Right renal pelvis (tissue), 4 donors: ENCODE results near the gene IFNL4. TPM values are rescaled to one million over a fixed set of nuclear protein-coding genes. Genes with fewer than 3 reads are reported as not detected.
"Not testable (repeated sequence)": the region's sequence is repeated elsewhere in the genome, so short reads cannot be mapped to it uniquely, and the experiment has no call there.

Experiments used
- DNase-seq, 4 donors: peaks; one replicate each; pipeline ENCODE4 v3.0.0-alpha.2; 2013; ENCODE audit warnings: low read depth in 4 of 4, low spot score in 3 of 4, missing footprints in 1 of 4
- polyA plus RNA-seq, 4 donors: library from polyadenylated mRNA; unstranded; fragments of 120-200 nt; gene quantifications; one replicate each; pipeline ENCODE4 v1.2.1, GENCODE V29; 2013; ENCODE audit not compliant: insufficient read length in 4 of 4

IFNL4 gene
- polyA plus RNA-seq = under 1 TPM in 2 of 4 donors, not detected in 2; 0.14 to 0.17 TPM

DNA sequence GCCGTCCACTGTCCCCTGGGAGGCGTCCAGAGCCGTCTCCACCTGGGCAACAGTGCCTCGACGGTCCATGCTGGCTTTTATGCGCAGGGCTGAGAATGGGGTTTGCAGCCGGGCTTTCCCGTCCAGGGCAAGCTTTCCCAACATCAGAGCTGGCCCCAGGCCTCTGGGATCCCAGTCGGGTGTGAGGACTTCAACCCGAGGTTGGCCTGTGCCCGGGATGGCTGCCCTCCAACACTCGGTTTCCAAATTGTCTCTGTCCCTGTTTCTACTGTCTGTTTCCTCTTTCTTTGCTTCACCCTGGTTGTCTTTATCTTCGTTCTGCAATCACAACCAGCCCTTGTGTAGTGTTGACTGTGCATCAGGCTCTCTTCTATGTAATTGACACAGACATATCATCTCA, at the start of gene IFNL4:
Gene IFNL4 (minus strand): TSS at position 51 of the 400 bp plus-strand sequence.
- no peak for DNase-seq

DNA sequence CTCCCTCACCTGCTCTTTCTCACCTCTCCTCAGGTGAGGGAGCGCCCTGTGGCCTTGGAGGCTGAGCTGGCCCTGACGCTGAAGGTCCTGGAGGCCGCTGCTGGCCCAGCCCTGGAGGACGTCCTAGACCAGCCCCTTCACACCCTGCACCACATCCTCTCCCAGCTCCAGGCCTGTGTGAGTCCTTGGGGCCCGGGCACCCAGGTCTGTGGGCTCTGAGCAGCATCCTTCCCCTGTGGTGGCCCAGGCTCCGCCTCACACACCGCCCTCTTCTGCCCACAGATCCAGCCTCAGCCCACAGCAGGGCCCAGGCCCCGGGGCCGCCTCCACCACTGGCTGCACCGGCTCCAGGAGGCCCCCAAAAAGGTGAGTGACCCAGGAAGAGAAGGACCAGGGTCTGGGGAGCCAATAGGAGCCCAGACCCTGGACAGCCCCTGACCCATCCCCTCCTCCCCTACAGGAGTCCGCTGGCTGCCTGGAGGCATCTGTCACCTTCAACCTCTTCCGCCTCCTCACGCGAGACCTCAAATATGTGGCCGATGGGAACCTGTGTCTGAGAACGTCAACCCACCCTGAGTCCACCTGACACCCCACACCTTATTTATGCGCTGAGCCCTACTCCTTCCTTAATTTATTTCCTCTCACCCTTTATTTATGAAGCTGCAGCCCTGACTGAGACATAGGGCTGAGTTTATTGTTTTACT, 49.4 kb upstream of the IFNL4 start:
- no peak for DNase-seq

DNA sequence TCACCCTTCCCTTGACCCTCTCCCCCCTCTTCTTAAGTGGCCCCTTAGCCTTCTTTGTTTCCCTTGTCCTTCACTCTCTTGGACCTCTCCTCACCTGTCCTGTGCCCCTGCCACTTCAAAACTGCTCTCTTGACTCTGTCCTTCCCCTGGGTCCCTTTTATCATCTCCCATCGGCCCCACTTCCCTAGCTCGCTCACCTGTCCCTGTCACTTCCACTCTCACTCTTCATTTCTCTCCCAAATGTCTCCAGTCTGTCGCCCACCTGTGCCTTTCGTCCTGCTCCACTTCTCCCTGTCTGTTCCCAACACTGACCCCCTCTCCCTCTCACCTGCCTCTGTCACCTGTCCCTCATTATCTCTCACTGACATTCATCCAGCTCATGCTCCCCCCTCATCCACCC, 48.2 kb upstream of the IFNL4 start:
- no peak for DNase-seq

DNA sequence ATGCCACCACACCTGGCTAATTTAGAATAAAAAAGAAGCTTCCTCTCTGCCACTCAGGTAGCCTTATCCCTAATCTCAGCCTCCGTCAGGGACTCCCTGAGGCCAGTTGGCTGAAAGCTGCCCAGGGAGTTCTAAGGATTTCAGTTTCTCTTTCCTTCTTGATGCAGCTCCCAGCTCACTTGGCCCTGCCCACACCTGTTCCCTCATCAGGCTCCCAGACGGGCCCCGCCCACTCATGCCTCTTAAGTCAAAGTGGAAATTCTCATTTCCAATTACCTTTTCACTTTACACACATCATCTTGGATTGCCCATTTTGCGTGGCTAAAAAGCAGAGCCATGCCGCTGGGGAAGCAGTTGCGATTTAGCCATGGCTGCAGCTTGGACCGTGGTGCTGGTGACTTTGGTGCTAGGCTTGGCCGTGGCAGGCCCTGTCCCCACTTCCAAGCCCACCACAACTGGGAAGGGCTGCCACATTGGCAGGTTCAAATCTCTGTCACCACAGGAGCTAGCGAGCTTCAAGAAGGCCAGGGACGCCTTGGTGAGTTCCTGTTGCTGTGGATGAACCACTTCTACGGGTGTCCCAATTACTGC, 47.5 kb upstream of the IFNL4 start, which contains the start of gene IFNL1:
Gene IFNL1 (plus strand): TSS at position 353 of the 591 bp plus-strand sequence. CDS start 15 bp downstream, at position 368.
- DNase-seq = no peak

DNA sequence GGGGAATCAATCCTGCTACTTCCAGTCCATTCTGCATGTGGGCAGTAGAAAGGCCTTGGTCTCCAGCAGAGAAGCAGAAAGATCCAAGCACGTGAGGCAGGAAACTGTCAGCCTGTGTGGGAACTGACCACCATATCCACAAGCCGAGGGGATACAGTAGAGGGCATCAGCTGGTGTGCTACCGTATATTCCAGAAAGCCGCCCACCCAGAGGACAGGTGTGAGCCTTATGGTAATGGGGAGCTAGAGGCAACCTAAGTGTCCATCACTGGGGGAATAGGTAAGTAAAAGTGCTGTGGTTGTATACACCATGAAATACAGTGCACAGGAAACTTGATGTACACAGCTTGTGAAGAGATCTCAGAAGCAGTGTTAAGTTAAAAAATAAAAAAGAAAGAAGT, 44.7 kb upstream of the IFNL4 start:
- no peak for DNase-seq

DNA sequence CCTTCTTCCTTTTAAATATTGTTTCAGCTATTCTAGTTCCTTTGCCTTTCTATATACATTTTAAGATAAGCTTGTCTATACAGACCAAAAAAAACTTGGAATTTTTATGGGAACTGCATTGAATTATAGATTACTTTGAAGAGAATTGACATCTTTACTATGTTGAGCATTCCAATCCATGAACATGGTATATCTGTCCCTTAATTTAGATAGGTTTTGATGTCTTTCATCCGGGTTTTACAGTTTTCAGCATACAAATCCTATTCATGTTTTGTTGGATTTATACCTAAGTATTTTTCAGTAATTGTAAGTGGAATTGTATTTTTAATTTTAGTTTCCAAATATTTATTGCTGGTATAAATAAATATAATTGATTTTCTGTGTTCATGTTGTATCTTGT, 35.4 kb upstream of the IFNL4 start:
- no peak for DNase-seq

DNA sequence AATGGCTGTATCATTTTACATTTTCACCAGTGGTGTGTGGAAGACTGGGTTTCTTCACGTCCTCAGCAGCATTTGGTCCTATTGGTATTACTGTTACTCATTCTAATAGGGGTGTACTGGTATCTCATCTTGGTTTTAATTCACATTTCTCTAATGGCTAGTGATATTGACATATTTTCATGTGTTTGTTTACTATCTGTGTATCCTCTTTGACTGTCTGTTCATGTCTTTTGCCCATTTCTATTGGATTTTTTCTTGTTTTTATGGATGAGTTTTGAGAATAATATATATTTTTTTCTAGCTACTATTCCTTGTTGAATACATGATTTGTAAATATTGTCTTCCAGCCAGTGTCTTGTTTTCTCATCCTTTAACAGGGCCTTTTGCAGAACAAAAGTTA, 33.4 kb upstream of the IFNL4 start:
- no peak for DNase-seq

DNA sequence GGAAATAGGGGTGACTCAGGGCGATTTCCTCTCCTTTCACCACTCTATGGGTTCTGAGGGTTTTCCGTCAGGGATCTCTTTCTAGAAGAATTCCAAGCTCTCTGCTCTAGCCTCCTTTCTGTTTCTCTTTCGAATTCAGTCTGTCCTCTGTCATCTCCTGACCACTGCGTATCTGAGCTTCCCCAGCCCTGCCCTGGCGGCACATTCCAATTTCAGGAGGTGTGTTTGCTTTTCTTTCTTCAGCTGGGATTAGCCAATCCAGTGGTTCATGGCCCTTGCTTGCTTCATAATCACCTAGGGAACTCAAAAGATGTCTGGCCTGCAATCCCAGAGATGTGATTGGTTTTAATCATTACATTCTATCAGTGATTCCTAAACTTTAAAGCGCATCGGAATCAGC, 28.9 kb upstream of the IFNL4 start:
- no peak for DNase-seq

DNA sequence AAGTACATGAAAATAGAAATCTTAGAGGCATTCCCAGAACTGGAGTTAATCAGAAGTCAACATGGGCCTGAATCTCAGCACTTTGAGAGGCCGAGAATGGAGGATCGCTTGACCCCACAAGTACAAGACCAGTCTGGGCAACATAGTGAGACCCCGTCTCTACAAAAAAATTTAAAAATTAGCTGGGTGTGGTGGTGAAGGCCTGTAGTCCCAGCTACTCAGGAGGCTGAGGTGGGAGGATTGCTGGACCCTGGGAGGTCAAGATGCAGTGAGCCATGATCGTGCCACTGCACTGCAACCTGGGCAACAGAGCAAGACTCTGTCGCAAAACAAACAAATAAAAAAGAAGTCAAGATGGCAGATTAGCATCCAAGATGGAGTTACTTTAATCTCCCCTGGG, 28.1 kb upstream of the IFNL4 start:
- DNase-seq = no peak

DNA sequence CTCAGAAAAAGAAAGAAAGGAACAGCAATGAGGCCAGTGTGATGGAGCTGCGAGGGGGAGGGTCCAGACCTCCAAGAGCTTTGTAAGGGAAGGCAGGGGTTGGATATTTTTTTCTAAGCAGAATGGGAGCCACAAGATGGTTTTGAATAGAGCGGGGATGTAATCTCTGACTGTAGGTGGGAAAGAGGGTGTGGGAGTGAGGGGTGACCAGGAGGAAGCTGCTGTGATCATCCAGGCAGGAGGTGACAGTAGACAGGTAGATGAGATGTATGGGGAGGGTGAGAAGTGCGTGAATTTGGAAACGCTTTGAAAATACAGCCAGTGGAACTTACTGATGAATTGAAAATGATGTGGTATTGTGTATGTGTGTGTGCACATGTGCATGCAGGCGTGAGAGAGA, 26.9 kb upstream of the IFNL4 start:
- no peak for DNase-seq

DNA sequence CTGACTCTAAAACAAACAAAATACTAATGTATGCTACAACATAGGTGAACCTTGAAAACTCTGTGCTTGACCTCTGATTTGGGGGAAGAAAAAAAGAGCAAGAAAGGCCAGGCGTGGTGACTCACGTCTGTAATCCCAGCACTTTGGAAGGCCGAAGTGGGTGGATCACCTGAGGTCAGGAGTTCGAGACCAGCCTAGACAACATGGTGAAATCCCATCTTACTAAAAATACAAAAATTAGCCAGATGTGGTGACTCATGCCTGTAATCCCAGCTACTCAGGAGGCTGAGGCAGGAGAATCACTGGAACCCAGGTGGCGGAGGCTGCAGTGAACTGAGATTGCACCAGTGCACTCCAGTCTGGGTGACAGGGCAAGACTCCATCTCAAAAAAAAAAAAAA, 25.2 kb upstream of the IFNL4 start:
- not testable (repeated sequence) for DNase-seq

DNA sequence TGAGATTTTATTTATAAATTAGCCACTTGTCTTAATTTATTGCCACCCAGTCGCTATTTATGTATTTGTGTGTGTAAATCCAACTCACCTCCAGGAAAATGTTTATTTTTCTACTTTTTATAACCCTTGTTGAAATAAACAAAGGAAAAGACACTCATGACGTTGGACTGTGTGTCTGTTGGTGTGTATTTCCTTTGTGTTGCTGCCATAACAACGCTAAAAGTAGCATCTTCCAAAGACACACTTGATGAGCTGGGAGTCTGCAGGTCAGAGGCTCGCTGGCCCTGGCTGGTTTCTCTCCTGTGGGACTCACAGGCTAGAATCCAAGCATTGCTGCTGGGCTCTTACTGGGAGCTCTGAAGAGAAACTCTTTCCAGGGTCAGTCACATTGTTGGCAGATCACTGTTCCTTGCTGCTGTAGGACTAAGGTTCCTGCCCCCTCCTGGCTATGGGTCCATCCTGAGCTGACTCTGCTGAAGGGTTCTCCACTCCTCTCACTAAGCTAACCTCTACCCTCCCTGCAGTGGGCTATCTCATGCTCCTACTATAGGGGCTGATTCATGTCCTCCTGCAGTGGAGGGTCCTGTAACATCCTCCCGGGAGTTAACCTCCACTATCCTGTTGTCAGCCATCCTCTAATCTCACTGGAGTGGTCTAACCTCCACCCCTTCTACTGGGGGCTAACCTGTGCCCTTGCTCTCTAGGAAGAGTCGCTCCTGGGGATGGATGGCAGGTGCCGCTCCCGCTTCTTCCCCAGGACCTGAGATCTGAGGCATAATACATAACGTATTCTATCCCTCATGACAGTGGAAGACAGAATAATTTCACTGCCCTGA, 21.6 kb upstream of the IFNL4 start:
- no peak for DNase-seq

DNA sequence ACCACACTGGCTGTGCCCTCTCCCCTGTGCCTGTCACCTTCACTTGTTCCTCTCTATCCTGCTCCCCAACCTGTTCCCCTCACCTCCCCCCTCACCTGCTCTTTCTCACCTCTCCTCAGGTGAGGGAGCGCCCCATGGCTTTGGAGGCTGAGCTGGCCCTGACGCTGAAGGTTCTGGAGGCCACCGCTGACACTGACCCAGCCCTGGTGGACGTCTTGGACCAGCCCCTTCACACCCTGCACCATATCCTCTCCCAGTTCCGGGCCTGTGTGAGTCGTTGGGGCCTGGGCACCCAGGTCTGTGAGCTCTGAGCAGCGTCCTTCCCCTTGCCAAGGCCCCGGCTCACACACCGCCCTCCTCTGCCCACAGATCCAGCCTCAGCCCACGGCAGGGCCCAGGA, 20.7 kb upstream of the IFNL4 start:
- DNase-seq = not testable (repeated sequence)

DNA sequence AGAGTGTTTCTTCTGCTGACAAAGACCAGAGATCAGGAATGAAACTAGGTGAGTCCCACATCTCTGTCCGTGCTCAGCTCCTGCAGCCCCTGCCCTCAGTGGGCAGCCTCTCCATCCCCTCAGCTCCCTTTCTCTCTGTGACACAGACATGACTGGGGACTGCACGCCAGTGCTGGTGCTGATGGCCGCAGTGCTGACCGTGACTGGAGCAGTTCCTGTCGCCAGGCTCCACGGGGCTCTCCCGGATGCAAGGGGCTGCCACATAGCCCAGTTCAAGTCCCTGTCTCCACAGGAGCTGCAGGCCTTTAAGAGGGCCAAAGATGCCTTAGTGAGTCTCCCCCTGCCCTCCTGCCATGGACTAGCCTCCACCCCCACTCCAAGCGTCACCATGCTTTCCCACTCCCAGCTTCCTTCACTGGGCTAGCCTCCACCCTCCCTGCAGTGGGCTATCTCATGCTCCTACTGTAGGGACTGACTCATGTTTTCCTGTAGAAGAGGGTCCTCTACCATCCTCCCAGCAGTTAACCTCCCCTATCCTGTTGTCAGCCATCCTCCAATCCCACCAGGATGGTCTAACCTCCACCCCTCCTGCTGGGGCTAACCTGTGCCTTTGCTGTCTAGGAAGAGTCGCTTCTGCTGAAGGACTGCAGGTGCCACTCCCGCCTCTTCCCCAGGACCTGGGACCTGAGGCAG, 20.0 kb upstream of the IFNL4 start:
- DNase-seq = not testable (repeated sequence)

DNA sequence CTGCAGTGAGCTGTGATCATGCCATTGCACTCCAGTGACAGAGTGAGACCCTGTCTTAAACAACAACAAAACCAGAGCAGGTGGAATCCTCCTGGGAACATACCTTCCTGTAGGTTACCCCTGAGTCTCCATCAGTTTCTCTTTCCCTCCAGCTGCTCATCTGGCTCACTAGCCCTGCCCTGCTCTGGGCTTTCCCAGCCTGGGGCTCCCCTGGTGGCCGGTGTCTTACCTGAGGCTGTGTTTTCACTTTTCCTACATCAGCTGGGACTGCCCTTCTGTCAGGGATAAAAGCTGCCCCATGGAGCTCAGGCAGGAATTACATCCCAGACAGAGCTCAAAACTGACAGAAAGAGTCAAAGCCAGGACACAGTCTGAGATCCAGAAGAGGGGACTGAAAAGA, 19.4 kb upstream of the IFNL4 start, which contains the start of gene IFNL2:
Gene IFNL2 (plus strand): TSS at position 312 of the 400 bp plus-strand sequence. CDS start 173 bp downstream, outside the sequence.
- DNase-seq = not testable (repeated sequence)

DNA sequence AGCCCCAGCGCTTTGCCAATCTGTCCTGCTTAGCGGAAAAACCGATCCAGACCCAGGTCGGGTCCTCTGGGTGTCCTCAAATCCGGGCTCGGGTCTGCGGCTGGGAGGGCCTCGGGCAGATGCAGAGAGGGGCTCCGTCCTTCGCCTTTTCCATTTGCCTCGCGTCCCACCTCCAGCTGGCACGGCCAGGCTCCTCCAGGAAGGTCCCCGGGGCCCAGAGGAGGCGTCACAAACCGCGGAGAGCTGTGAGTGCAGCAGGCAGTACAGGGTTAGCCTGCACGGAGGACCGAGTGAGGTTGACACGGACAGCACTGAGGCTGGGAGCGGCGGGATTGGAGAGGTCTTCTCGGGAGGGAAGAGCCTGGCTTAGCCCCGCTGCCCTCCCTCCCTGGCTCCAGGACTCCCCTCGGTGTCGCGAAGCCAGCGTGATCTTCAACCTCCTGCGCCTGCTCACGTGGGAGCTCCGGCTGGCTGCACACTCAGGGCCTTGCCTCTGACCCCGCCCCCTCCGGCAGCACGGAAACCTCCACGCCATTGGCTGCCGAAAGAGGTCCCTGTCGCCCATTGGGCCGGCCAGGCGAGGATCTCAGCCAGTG, 16.8 kb upstream of the IFNL4 start:
- no peak for DNase-seq

DNA sequence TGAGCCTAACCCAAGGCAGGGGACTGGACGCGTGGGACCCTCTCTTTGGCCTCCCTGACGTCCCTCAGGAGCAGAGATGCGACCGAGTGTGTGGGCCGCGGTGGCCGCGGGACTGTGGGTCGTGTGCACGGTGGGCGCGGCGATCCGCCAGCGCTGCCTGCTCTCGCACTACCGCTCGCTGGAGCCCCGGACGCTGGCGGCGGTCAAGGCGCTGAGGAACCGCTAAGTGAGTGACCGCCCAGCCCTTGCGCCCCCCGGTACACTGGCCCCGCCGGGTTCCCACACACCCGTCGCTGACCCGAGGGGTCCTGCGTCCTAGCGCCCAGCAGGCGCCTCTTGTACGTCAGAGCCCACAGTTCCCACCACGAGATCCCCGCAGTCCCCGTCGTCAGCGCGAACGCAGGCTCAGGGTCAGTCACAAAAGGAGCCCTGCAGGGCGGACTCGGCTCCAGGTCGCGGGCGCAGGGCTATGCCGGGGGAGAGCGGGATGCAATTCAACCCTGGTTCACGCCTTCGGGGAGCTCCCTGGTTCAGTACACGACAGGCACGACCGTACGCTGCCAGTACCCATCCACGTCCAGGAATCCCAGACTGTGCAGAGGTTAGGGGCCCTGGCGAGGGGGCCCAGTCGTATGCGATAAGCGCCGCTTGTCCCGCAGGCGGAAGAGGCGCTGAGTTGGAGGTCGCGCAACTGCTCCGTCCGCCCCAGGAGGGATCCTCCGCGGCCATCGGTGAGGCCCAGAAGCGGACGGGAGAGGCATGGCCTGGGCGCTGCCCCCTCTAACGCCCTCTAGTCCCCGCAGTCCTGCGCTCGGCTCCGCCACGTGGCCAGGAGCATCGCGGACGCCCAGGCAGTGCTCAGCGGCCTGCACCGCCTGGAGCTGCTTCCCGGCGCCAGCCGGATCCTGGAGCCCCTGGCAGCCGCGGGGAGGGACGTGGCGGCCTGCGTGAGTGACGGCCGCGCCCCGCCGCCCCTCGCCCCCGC, 15.9 kb upstream of the IFNL4 start:
- no peak for DNase-seq

DNA sequence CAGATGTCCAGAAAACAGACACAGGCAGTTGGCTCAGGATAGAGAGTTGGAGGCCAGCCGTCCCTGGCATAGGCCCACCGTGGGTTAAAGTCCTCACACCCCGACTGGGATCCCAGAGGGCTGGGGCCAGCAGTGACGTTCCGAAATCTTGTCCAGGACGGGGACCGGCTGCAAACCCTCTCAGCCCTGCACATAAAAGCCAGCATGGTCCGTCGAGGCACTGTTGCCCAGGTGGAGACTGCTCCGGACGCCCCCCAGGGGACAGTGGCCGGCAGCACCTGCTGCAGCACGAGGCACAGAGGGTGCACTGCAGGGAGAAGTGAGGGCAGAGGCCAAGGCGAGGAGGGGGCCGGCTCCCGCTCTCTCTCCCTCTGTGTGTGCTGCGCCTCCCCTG, 15.3 kb upstream of the IFNL4 start:
- no peak for DNase-seq

DNA sequence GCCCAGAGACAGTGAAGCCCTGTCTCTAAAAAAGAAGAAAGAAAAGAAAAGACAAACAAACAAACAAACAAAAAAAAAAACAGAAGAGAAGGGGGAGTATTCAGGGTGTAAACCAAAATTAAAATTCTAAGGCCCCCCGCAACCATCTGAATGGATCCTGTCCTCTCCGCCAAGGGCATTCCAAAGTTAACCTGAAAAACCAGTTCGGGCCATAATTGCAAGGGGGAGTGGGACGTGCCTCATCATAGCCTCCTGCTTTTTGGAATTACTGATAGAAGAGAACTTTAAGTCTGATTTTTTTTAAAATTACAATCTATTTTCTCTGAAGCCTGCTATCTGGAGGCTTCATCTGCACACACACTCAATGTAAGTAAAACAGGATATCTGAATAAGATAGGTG, 13.8 kb upstream of the IFNL4 start:
- DNase-seq = no peak
